ENCODE results near the gene COMMD6. TPM values are rescaled to one million over a fixed set of nuclear protein-coding genes. Genes with fewer than 3 reads are reported as not detected.

Gene COMMD6
- total RNA-seq, 2 experiments from 2014 or later: 81.3 to 87.6 TPM

Other genes with a start within 250 kb of the COMMD6 start
- 24.3 TPM in 2 replicates for gene TBC1D4, start 55.7 kb downstream of the COMMD6 start, total RNA-seq (2014; rRNA removed; shearing (Covaris generic))
- 21.7 and 22.6 TPM in 2 replicates for gene TBC1D4, start 55.7 kb downstream of the COMMD6 start, total RNA-seq (2022)
- 34.7 and 39.6 TPM in 2 replicates for gene UCHL3, start 11.9 kb upstream of the COMMD6 start, total RNA-seq (2014; rRNA removed; shearing (Covaris generic))
- 45.0 and 49.5 TPM in 2 replicates for gene UCHL3, start 11.9 kb upstream of the COMMD6 start, total RNA-seq (2022)
- 21.4 and 33.6 TPM in 2 replicates for gene LMO7, start 98.5 kb upstream of the COMMD6 start, total RNA-seq (2014; rRNA removed; shearing (Covaris generic))
- 25.4 and 33.6 TPM in 2 replicates for gene LMO7, start 98.5 kb upstream of the COMMD6 start, total RNA-seq (2022)

Measured in OCI-LY7 (cell line).